BLaER1 (cell line): Measurements from ENCODE around the gene HAUS7.

Source experiments
- H3K27ac ChIP-seq: shearing (Covaris generic); formaldehyde crosslinking; 2 replicates; pipeline ENCODE4 v1.8.1; 2022
- H3K27me3 ChIP-seq: shearing (Covaris generic); formaldehyde crosslinking; 2 replicates; pipeline ENCODE4 v1.8.1; 2022
- H3K36me3 ChIP-seq: shearing (Covaris generic); formaldehyde crosslinking; 2 replicates; pipeline ENCODE4 v1.8.1; 2022
- H3K4me1 ChIP-seq: shearing (Covaris generic); formaldehyde crosslinking; 2 replicates; pipeline ENCODE4 v1.8.1; 2022
- H3K4me2 ChIP-seq: shearing (Covaris generic); formaldehyde crosslinking; 2 replicates; pipeline ENCODE4 v1.8.1; 2022
- H3K4me3 ChIP-seq: shearing (Covaris generic); formaldehyde crosslinking; 2 replicates; pipeline ENCODE4 v1.8.1; 2022
- H3K9ac ChIP-seq: shearing (Covaris generic); formaldehyde crosslinking; 2 replicates; pipeline ENCODE4 v1.8.1; 2022
- H3K9me3 ChIP-seq: shearing (Covaris generic); formaldehyde crosslinking; 2 replicates; pipeline ENCODE4 v1.8.1; 2022
- H4K20me1 ChIP-seq: shearing (Covaris generic); formaldehyde crosslinking; 2 replicates; pipeline ENCODE4 v1.8.1; 2022
- Cebpa-rat ChIP-seq: shearing (Covaris generic); IDR thresholded peaks from 2 replicates; pipeline ENCODE4 v1.8.1; 2022

Gene HAUS7

DNA sequence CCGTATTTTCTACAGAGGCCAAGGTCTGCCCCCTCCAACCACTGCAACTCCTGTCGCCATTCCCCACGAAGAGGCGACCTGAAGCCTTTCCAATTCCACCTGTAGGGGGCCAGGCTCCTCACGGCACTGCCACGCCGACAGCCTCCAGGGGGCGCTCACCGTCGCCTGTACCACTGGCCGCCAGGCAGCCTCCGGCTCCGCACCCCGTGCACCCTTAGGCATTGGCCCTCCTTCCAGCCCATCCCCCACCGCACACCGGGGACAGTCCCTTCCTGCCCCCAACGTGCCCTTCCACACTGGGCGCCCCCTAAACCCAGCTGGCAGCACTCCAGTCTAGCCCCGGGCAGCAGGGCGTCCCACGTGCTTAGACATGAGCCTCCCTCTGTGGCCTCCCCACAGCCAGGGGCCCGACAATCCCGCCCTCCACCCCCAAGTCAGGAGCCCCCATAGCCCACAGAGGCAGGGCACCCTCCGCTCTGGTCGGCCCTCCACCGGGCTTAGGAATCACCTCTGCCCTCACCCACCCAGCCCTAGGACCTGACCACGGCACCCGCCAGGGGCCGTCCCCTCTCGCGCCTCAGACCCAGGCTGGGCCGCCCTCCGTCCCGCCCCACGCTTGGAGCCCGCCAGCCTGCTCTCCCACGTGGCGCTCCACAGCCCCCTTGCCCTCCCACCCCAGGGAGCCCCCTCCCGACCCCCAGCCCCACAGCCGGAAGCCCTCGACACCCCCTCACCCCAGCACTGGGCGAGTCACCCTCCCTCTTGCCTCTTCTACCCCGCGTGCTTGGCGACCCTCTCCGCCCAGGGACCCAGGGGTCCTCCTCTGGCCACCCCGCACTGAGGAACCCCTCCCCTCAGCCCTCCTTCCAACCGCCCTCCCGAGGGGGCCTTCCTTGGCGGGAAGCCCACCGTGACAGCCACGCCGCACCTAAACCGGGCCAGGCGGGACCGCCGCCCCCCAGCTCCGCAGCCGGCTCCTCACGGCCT lies 69.9 kb downstream of the HAUS7 start:
- Histone ChIP-seq H3K9me3 (peaks cover 8% of the 10 kb centered on the region), H4K20me1 (no peaks in the 10 kb centered on the region; the same call in 1 of the 2 replicates), H3K36me3 (no peaks in the 10 kb centered on the region), H3K9ac (no peak overlapping the region), H3K4me2 (no peak overlapping the region), H3K4me1 (peaks cover 29% of the 10 kb centered on the region), H3K27me3 (peaks cover 22% of the 10 kb centered on the region), H3K27ac (no peak overlapping the region), H3K4me3 (no peak overlapping the region)
- no peak for TF ChIP-seq Cebpa-rat

DNA sequence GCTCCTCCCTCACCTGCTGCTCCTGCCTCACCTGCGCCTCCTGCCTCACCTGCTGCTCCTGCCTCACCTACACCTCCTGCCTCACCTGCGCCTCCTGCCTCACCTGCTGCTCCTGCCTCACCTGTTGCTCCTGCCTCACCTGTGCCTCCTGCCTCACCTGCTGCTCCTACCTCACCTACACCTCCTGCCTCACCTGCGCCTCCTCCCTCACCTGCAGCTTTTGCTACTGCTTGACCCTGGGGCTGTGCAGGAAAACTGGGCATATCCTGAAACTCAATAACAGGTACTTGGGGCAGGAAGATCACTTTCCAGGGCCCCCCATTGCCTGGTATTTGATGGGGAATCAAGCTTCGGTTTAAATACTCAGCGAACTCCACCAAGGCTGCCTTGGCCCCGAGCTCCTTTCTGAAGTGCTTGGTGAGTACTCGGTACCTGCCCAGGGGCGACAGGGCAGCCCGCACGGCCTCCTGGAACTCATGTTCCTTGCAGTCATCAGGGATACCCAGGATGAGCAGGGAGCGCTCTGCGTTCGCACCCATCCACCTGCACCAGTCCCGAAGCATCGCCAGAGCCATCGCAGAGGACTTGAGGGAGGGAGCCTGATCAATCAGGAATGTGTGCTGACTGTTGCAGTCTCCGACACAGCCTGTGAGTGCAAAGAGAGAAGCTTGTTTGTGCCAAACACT lies 72.0 kb downstream of the HAUS7 start:
- Histone ChIP-seq H3K9me3 (peaks cover 8% of the 10 kb centered on the region), H3K4me1 (peaks cover 46% of the 10 kb centered on the region), H4K20me1 (no peaks in the 10 kb centered on the region; the same call in 1 of the 2 replicates), H3K9ac (no peak overlapping the region), H3K4me2 (no peak overlapping the region), H3K27me3 (peaks cover 5% of the 10 kb centered on the region; the same call in 1 of the 2 replicates), H3K4me3 (no peak overlapping the region), H3K36me3 (no peaks in the 10 kb centered on the region), H3K27ac (no peak overlapping the region)
- no peak for TF ChIP-seq Cebpa-rat
